NT2/D1 (cell line): ENCODE measurements around the gene JAKMIP2.

Experiments used
- DNase-seq: peaks from one replicate; pipeline ENCODE4 v3.0.0-alpha.2; 2011; ENCODE audit warnings: low read depth, low spot score
- H3K27me3 ChIP-seq: 2 replicates; pipeline ENCODE4 v1.6.0; 2011; ENCODE audit warnings: mild to moderate bottlenecking; ENCODE audit not compliant: insufficient read length, insufficient read depth
- H3K36me3 ChIP-seq: 2 replicates; pipeline ENCODE4 v1.6.1; 2011; ENCODE audit warnings: mild to moderate bottlenecking, low read length, mixed read lengths; ENCODE audit not compliant: insufficient read depth, insufficient read length
- H3K4me1 ChIP-seq: 2 replicates; pipeline ENCODE4 v1.5.1; 2011; ENCODE audit not compliant: insufficient read depth, insufficient read length
- H3K4me3 ChIP-seq: 2 replicates; pipeline ENCODE4 v1.5.1; 2011; ENCODE audit warnings: low read depth; ENCODE audit not compliant: insufficient read length
- H3K9ac ChIP-seq: 2 replicates; pipeline ENCODE4 v1.6.0; 2011; ENCODE audit warnings: low read depth; ENCODE audit not compliant: insufficient read length
- H3K9me3 ChIP-seq: 2 replicates; pipeline ENCODE4 v1.5.1; 2011; ENCODE audit warnings: mild to moderate bottlenecking, low read length; ENCODE audit not compliant: insufficient read depth
- SUZ12 ChIP-seq: IDR thresholded peaks from 2 replicates; pipeline ENCODE4 v1.6.1; 2011; ENCODE audit not compliant: insufficient read length, insufficient read depth; ENCODE audit errors: extremely low read depth
- YY1 ChIP-seq: IDR thresholded peaks from 2 replicates; pipeline ENCODE4 v1.6.1; 2011; ENCODE audit not compliant: insufficient read length, insufficient read depth
- ZNF274 ChIP-seq: IDR thresholded peaks from 2 replicates; pipeline ENCODE4 v1.6.1; 2011; ENCODE audit warnings: mild to moderate bottlenecking, low read depth, low read length

Gene JAKMIP2

DNA sequence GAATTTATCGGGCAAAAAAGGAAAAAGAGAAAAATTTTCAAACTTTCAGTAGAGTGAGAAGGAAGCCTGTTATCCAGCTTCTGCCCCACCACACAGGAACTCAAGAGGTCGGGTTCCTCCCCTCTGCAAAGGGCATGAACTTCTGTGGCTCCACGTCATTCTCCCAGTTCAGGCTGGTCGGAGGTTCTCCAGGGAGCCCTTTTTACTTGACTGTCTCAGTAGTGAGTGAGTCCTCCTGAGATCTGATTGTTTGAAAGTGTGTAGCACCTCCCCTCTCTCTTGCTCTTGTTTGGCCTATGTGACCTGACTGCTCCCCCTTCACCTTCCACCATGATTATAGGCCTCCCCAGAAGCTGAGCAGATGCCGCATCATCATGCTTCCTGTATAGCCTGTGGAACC, 39.2 kb upstream of the JAKMIP2 start:
- DNase-seq: no peak
- H3K27me3 ChIP-seq: no peaks in the 10 kb centered on the region
- no peaks in the 10 kb centered on the region for H3K9me3 ChIP-seq
- H3K4me1 ChIP-seq: no peaks in the 10 kb centered on the region
- TF ChIP-seq ZNF274: no peak
- no peak for TF ChIP-seq YY1
- TF ChIP-seq SUZ12: no peak
- no peak overlapping the region for H3K4me3 ChIP-seq
- no peak overlapping the region for H3K9ac ChIP-seq
- no peaks in the 10 kb centered on the region for H3K36me3 ChIP-seq

DNA sequence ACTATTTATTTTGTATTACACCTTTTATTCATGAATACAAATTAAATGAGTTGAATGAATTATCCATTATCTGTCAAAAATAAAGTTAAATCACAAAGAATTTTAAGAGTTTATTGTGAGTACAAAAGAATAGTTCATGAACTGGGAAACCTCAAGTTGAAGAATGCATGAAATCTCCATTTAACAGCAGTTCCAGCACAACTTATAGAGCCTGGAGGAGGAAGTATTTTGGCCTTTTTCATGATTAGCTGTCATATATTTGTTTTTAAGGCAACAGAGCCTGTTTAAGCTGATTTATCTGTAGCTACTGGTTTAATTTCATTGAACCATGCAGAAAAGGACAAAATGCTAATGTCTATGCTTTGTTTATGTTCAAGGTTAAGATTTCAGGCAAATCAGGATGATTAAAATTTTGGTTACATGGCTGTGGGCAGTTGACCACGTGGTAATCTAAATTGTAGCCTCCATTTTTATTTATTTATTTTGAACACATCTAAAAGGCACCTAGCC, 36.8 kb upstream of the JAKMIP2 start:
- TF ChIP-seq YY1 (no peak), ZNF274 (no peak), SUZ12 (no peak)
- H3K4me3 ChIP-seq: no peak overlapping the region
- no peaks in the 10 kb centered on the region for H3K4me1 ChIP-seq
- no peak overlapping the region for H3K9ac ChIP-seq
- H3K9me3 ChIP-seq: no peaks in the 10 kb centered on the region
- no peaks in the 10 kb centered on the region for H3K27me3 ChIP-seq
- DNase-seq: no peak
- H3K36me3 ChIP-seq: no peaks in the 10 kb centered on the region

DNA sequence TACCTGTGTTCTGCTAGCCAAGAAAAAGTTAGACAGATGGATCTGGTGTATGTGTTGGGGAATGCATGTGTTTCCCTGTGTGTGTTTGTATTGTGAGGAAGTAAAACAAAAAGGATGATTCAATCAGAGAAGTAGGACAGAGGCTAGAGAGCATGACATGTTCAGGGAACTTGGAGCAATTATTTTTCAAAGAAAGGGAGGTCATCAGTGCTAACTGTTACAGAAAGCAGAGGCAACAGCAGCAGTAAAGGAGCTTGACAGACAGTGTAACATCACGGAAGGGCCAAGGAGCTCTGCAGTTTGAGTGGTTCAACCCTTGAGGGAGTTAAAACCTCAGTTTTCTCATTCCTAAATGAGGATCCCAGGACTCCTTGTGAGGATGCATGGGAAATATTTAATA, 35.8 kb upstream of the JAKMIP2 start:
- Histone ChIP-seq H3K9ac (no peak overlapping the region), H3K4me3 (no peak overlapping the region), H3K36me3 (no peaks in the 10 kb centered on the region), H3K9me3 (no peaks in the 10 kb centered on the region), H3K4me1 (no peaks in the 10 kb centered on the region), H3K27me3 (no peaks in the 10 kb centered on the region)
- TF ChIP-seq SUZ12 (no peak), YY1 (no peak), ZNF274 (no peak)
- DNase-seq: no peak

DNA sequence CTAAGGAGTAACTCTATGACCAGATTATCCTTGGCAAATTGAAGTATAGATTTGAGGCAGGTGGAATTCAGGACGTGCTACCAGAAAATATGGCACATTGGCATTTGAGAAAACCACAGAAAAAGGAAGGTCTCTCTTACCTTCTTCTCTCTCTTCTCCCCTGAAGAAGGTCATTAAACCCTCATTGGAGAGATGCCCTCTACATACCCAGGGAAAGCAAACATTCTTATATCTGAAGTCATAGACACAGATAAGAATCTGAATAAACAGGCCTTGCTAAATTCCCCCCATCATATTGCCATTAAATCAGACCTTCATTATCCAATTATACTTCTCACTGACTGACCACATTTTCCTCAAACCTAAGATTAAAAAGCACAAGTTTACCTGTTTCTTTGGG, 31.2 kb upstream of the JAKMIP2 start:
- no peaks in the 10 kb centered on the region for H3K4me1 ChIP-seq
- H3K27me3 ChIP-seq: no peaks in the 10 kb centered on the region
- TF ChIP-seq YY1: no peak
- TF ChIP-seq SUZ12: no peak
- no peak for TF ChIP-seq ZNF274
- no peaks in the 10 kb centered on the region for H3K36me3 ChIP-seq
- H3K9me3 ChIP-seq: no peaks in the 10 kb centered on the region
- no peak for DNase-seq
- H3K9ac ChIP-seq: no peak overlapping the region
- H3K4me3 ChIP-seq: no peak overlapping the region

DNA sequence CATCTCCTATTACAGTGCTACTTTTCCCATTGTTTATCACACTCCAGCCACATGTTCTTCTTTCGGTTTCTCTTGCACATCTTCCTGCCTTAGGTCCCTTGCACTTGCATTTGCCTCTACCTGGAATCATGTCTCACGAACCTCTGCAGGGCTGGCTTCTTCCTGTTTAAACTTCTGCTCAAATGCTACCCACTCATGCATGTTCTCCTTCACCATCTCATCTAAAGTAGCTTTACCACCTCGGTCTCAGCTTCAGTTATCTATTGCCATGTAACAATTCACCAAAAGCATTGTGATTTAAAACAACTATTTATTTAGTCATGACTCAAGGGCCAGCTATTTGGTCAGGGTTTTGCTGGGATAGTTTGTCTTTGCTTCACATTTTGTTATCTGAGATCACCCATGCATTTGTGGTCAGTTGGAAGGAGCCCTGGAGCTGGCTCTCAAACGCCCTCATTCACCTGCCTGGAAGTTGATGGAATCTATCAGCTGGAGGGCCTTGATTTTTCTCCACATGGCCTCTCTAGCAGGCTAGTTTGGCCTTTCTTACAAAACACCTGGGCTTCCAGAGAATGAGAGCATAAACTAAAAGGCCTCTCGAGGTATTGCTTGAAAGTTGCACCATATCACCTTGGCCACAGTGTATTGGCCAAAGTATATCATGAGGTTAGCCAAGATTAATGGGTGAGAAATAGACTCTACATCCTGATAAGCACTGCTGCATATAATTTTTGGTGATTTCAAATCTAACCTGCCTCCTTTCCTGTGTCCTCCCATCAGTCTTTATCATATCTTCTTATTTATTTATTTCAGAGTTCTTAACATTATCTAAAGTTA, 27.5 kb upstream of the JAKMIP2 start:
- no peak for TF ChIP-seq ZNF274
- no peak for TF ChIP-seq YY1
- no peak for TF ChIP-seq SUZ12

DNA sequence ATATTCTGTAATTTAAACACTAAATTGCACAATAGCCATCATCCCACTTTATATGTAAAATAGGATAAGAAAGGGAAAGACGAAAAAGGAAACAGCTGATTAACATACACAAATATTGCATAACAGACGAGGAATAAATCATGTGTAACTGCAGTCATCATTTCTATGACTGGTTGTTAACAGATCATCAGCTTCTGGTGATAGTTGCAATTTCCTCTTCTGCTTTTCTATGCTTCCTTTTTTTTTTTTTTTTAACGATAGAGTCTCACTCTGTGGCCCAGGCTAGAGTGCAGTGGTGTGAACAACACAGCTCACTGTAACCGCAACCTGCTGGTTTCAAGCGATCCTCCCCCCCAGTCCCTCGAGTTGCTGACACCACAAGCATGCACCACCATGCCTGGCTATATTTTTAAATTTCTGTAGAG, 22.5 kb upstream of the JAKMIP2 start:
- TF ChIP-seq YY1 (no peak), SUZ12 (no peak), ZNF274 (no peak)
- H3K4me1 ChIP-seq: no peaks in the 10 kb centered on the region

More for the DNA sequence above, 27.5 kb upstream of the JAKMIP2 start:
- no peaks in the 10 kb centered on the region for H3K27me3 ChIP-seq
- DNase-seq: no peak
- H3K9ac ChIP-seq: no peak overlapping the region
- H3K4me1 ChIP-seq: no peaks in the 10 kb centered on the region
- no peaks in the 10 kb centered on the region for H3K36me3 ChIP-seq
- H3K4me3 ChIP-seq: no peak overlapping the region
- H3K9me3 ChIP-seq: no peaks in the 10 kb centered on the region

DNA sequence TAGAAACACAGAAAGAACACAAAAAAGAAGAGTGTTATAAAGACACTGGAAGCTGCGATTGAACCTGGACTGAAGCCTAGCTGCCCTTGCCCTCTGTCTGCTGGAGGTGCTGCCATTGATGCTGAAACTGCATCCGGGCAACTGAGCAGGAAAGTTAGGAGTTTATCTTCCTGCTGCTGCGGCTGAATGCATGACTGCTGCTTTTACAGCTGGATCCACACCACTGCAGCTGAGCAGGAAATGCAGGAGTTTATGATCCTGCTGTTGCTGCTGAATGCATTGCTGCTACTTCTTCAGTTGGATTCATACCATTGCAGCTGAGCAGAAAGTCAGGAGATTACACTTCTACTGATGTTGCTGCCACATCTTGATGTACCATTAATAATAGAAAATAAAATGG, 21.8 kb upstream of the JAKMIP2 start:
- DNase-seq: no peak
- H3K36me3 ChIP-seq: no peaks in the 10 kb centered on the region
- H3K4me1 ChIP-seq: no peaks in the 10 kb centered on the region
- no peaks in the 10 kb centered on the region for H3K27me3 ChIP-seq
- no peak overlapping the region for H3K9ac ChIP-seq
- no peaks in the 10 kb centered on the region for H3K9me3 ChIP-seq
- H3K4me3 ChIP-seq: no peak overlapping the region
- TF ChIP-seq SUZ12 (no peak), ZNF274 (no peak), YY1 (no peak)

More for the DNA sequence above, 22.5 kb upstream of the JAKMIP2 start:
- Histone ChIP-seq H3K9ac (no peak overlapping the region), H3K36me3 (no peaks in the 10 kb centered on the region), H3K4me3 (no peak overlapping the region), H3K9me3 (no peaks in the 10 kb centered on the region), H3K27me3 (no peaks in the 10 kb centered on the region)
- no peak for DNase-seq
